Peyer's patch (tissue), 4 donors: ENCODE data around the gene SLC25A26. TPM values are rescaled to one million over a fixed set of nuclear protein-coding genes. Genes with fewer than 3 reads are reported as not detected.

Experiments used
- DNase-seq, 3 donors: peaks; one replicate each; pipeline ENCODE4 v3.0.0-alpha.2; 2017 to 2019
- H3K27ac ChIP-seq, 4 donors: fragments of 200-600 bp; sonication (generic); one replicate each; pipeline ENCODE4 v1.5.1; 2016 to 2019
- H3K27me3 ChIP-seq, 2 donors: fragments of 200-600 bp; sonication (generic); one replicate each; pipeline ENCODE4 v1.5.1; 2019
- H3K36me3 ChIP-seq, 3 donors: fragments of 200-600 bp; sonication (generic); one replicate each; pipeline ENCODE4 v1.5.1; 2016 to 2019
- H3K4me1 ChIP-seq, 4 donors: fragments of 200-600 bp; sonication (generic); one replicate each; pipeline ENCODE4 v1.5.1; 2016 to 2019
- H3K4me3 ChIP-seq, 4 donors: fragments of 200-600 bp; sonication (generic); 1 replicate in 3 of 4; 2 replicates in 1 of 4; pipeline ENCODE4 v1.5.1; 2016 to 2019; ENCODE audit warnings: mild to moderate bottlenecking in 1 of 4
- H3K9me3 ChIP-seq, 4 donors: fragments of 200-600 bp; sonication (generic); one replicate each; pipeline ENCODE4 v1.5.1; 2016 to 2019; ENCODE audit warnings: mild to moderate bottlenecking in 1 of 4
- CTCF ChIP-seq, 6 experiments: fragments of 450-650 bp in 4 of 6; fragments of 200-600 bp in 2 of 6; sonication (generic) in 1 of 6; IDR thresholded peaks; one replicate each; pipeline ENCODE4 v1.5.1; 2017 to 2019; ENCODE audit warnings: antibody characterized with exemption in 6 of 6, mild to moderate bottlenecking in 3 of 6, moderate library complexity in 1 of 6
- POLR2A ChIP-seq, 2 donors: fragments of 450-650 bp; IDR thresholded peaks; one replicate each; pipeline ENCODE4 v1.5.1; 2017; ENCODE audit warnings: antibody characterized with exemption in 2 of 2, mild to moderate bottlenecking in 2 of 2, moderate library complexity in 2 of 2
- small RNA-seq, 2 donors: library from RNA; depleted of rRNA; stranded (forward); fragments of <200 nt; gene quantifications; one replicate each; pipeline ENCODE3, GENCODE V24; 2016
- total RNA-seq, 4 donors: library from RNA; depleted of rRNA; stranded (reverse); fragments of >200 nt; gene quantifications; one replicate each; pipeline ENCODE4 v1.1.0, GENCODE V29; 2016

SLC25A26 gene
- total RNA-seq, 4 donors from 2014 or later = 11.9 to 28.9 (median 17.7) TPM

- Histone ChIP-seq H3K27me3 (no peaks in the 10 kb centered on the region), H3K9me3 (no peaks in the 10 kb centered on the region), H3K4me1 (peaks cover 0 to 38% (median 0%) of the 10 kb centered on the region in 4 donors), H3K36me3 (no peaks in the 10 kb centered on the region), H3K27ac (peak overlapping the region in 2 of 4 donors; percentile 10 to 67), H3K4me3 (no peak overlapping the region)
- no peak for DNase-seq
- TF ChIP-seq POLR2A (IDR thresholded peaks at IDR 0.05) = no peak
- no peak for TF ChIP-seq CTCF (IDR thresholded peaks at IDR 0.05)
These were observed 207.2 kb downstream of the SLC25A26 start for GRCh38 chr3:66427951-66428474.

Small RNA genes lying within 50 kb of the gene (small RNA-seq; reads per million reads assigned to genes)
- gene RN7SL482P (0 reads per million in 2 donors), gene RNU6-787P (0 reads per million in 2 donors)

Other genes with a start within 250 kb of the SLC25A26 start
- 10 to 100 TPM; 49.5 to 72.1 (median 67.6) TPM for gene MAGI1, start 182.1 kb upstream of the SLC25A26 start, total RNA-seq